GM10266 (cell line): Measurements from ENCODE around the gene TPRG1.
A peak's percentile ranks its signal among the peaks of the same experiment; 100 is the strongest.

Experiments
- DNase-seq: peaks from one replicate; pipeline ENCODE4 v3.0.0; 2012; ENCODE audit errors: extremely low spot score
- CTCF ChIP-seq: IDR thresholded peaks from 2 replicates; pipeline ENCODE4 v1.5.1; 2012; ENCODE audit warnings: mild to moderate bottlenecking, low read depth; ENCODE audit not compliant: control insufficient read depth, insufficient read depth; ENCODE audit errors: missing control alignments

TPRG1 gene

DNA sequence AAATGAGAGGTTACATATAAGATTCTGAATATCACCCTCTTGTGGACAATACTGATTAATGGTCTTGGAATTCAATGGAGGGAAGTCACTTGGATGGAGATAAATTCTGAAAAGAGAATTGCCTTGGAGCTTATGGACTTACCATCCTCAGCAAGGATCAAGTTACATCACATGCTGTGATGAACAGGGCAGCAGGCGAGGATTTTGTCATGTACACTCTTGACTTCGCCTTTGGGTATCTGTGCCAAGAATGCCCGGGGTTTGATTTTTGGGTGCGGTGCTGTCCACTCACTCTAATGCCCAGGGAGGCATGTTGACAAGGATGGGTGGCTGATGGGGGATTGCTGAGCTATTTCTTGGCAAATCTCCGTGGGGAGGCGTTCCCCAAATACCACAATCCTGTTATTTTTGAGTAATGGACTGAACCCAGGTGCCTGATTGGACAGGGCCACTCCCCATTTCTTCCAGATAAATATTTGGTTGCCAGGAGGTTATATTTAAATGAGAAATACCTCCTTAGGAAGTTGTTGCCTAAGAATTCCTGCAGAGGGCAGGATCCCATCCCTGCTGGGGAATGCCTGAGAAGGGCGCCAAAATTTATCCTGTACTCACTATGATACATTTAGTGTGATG, 96.3 kb downstream of the TPRG1 start:
- no peak for DNase-seq
- no peak for TF ChIP-seq CTCF

DNA sequence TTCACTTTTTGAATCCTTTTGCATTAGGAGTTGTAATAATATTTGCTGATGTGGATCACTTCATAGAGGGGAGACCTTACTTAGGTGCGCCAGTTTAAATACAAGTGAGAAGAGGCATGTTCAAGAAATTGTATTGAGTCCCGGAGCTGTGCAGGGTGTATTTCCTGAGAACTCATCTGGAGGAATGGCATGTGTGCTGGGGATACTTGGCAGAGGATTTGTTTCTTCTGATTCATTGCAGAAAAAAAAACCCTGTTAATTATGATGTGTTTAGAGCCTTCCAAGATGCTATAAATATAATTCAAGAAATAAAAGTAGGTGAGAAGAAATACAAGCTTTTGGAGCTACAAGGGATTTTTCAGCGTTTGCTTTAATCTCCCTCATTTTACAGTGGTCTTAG, 97.6 kb downstream of the TPRG1 start:
- TF ChIP-seq CTCF, result no peak
- no peak for DNase-seq

- TF ChIP-seq CTCF, result peak; percentile 87
- peak; percentile 47 for DNase-seq
Observed at GRCh38 chr3:189270248-189270832, 98.6 kb downstream of the TPRG1 start.

- peak; percentile 57 for TF ChIP-seq CTCF
- DNase-seq, result no peak
Observed at GRCh38 chr3:189272500-189273119, 100.8 kb downstream of the TPRG1 start.

- no peak for TF ChIP-seq CTCF
- no peak for DNase-seq
Observed at GRCh38 chr3:189273736-189274135, 102.0 kb downstream of the TPRG1 start.

- no peak for DNase-seq
- no peak for TF ChIP-seq CTCF
Observed at GRCh38 chr3:189275182-189275581, 103.4 kb downstream of the TPRG1 start.

- no peak for DNase-seq
- no peak for TF ChIP-seq CTCF
Observed at GRCh38 chr3:189275852-189276251, 104.1 kb downstream of the TPRG1 start.
